Karpas-422 (cell line): ENCODE measurements around the gene COL2A1. TPM values are rescaled to one million over a fixed set of nuclear protein-coding genes. Genes with fewer than 3 reads are reported as not detected.

Experiments used
- DNase-seq: peaks from one replicate; pipeline ENCODE4 v3.0.0-alpha.2; 2015
- H2AFZ ChIP-seq: fragments of 200-600 bp; sonication (generic); 2 replicates; pipeline ENCODE4 v1.6.1; 2014; ENCODE audit warnings: antibody characterized with exemption, low read length, mixed read lengths
- H3K27ac ChIP-seq: fragments of 200-600 bp; sonication (generic); 2 replicates; pipeline ENCODE4 v1.5.1; 2014; ENCODE audit warnings: mild to moderate bottlenecking, low read length, moderate library complexity
- H3K27me3 ChIP-seq: fragments of 200-600 bp; sonication (generic); 2 replicates; pipeline ENCODE4 v1.6.1; 2014; ENCODE audit warnings: low read length, mixed read lengths
- H3K36me3 ChIP-seq: fragments of 200-600 bp; sonication (generic); 2 replicates; pipeline ENCODE4 v1.6.1; 2014; ENCODE audit warnings: low read length, mixed read lengths; ENCODE audit not compliant: insufficient read depth
- H3K4me1 ChIP-seq: fragments of 200-600 bp; sonication (generic); 2 replicates; pipeline ENCODE4 v1.6.1; 2014; ENCODE audit warnings: mild to moderate bottlenecking, low read length, mixed read lengths
- H3K4me2 ChIP-seq: fragments of 200-600 bp; sonication (generic); 2 replicates; pipeline ENCODE4 v1.6.1; 2014; ENCODE audit warnings: low read length, low read depth, mild to moderate bottlenecking; ENCODE audit not compliant: poor library complexity, severe bottlenecking
- H3K4me3 ChIP-seq: fragments of 200-600 bp; sonication (generic); 2 replicates; pipeline ENCODE4 v1.5.1; 2014; ENCODE audit warnings: mild to moderate bottlenecking, antibody characterized with exemption, low read length, mixed read lengths
- H3K79me2 ChIP-seq: fragments of 200-600 bp; sonication (generic); 2 replicates; pipeline ENCODE4 v1.6.1; 2014; ENCODE audit warnings: mild to moderate bottlenecking, low read length, mixed read lengths
- H3K9ac ChIP-seq: fragments of 200-600 bp; sonication (generic); 2 replicates; pipeline ENCODE4 v1.6.0; 2014; ENCODE audit warnings: low read length
- H3K9me2 ChIP-seq: fragments of 200-600 bp; sonication (generic), shearing (Covaris generic); replicated peaks from 2 replicates; pipeline ENCODE4 v1.6.0; 2014; ENCODE audit warnings: mild to moderate bottlenecking, low read length, moderate library complexity; ENCODE audit not compliant: insufficient read depth
- H3K9me3 ChIP-seq: fragments of 300-700, 200-600 bp; sonication (generic); 2 replicates; pipeline ENCODE4 v1.6.1; 2014; ENCODE audit warnings: low read length, mixed read lengths
- H4K20me1 ChIP-seq: fragments of 200-600 bp; sonication (generic); 2 replicates; pipeline ENCODE4 v1.6.1; 2014; ENCODE audit warnings: mild to moderate bottlenecking, antibody characterized with exemption, low read length, low read depth; ENCODE audit not compliant: insufficient read depth
- total RNA-seq: library from RNA; depleted of rRNA; stranded (reverse); fragments of >200 nt; shearing (Covaris generic); gene quantifications from 2 replicates; pipeline ENCODE4 v1.2.3, GENCODE V29; 2014; ENCODE audit warnings: low replicate concordance

Gene COL2A1
- total RNA-seq, 1 experiment from 2014 or later = not detected

GRCh38 chr12:48013287-48013686, 9.0 kb upstream of the COL2A1 start:
- DNase-seq = no peak
- Histone ChIP-seq H3K79me2 (no peaks in the 10 kb centered on the region), H3K4me3 (no peak overlapping the region), H3K9me3 (no peaks in the 10 kb centered on the region), H3K36me3 (no peaks in the 10 kb centered on the region), H3K9me2 (no peaks in the 10 kb centered on the region), H3K4me2 (no peak overlapping the region), H4K20me1 (no peaks in the 10 kb centered on the region), H2AFZ (no peak overlapping the region), H3K9ac (no peak overlapping the region), H3K27ac (no peak overlapping the region), H3K4me1 (no peaks in the 10 kb centered on the region), H3K27me3 (no peaks in the 10 kb centered on the region)

- Histone ChIP-seq H3K9ac (no peak overlapping the region), H3K4me2 (no peak overlapping the region), H3K9me3 (no peaks in the 10 kb centered on the region), H2AFZ (no peak overlapping the region), H3K79me2 (no peaks in the 10 kb centered on the region), H3K4me3 (no peak overlapping the region), H3K9me2 (no peaks in the 10 kb centered on the region), H4K20me1 (no peaks in the 10 kb centered on the region), H3K27me3 (no peaks in the 10 kb centered on the region), H3K27ac (no peak overlapping the region), H3K4me1 (no peaks in the 10 kb centered on the region), H3K36me3 (no peaks in the 10 kb centered on the region)
- no peak for DNase-seq
Measured at GRCh38 chr12:48012070-48012469, 7.8 kb upstream of the COL2A1 start.

- H3K36me3 ChIP-seq = no peaks in the 10 kb centered on the region
- H3K9ac ChIP-seq = no peak overlapping the region
- no peak overlapping the region for H2AFZ ChIP-seq
- H3K4me2 ChIP-seq = no peak overlapping the region
- no peaks in the 10 kb centered on the region for H3K4me1 ChIP-seq
- no peak for DNase-seq
- H3K27me3 ChIP-seq = no peaks in the 10 kb centered on the region
- no peaks in the 10 kb centered on the region for H4K20me1 ChIP-seq
- H3K4me3 ChIP-seq = no peak overlapping the region
- no peaks in the 10 kb centered on the region for H3K9me2 ChIP-seq
- H3K27ac ChIP-seq = no peak overlapping the region
- H3K9me3 ChIP-seq = no peaks in the 10 kb centered on the region
- no peaks in the 10 kb centered on the region for H3K79me2 ChIP-seq
Measured at GRCh38 chr12:48010366-48010970, 6.2 kb upstream of the COL2A1 start.

GRCh38 chr12:48009471-48009870, 5.2 kb upstream of the COL2A1 start:
- Histone ChIP-seq H3K9ac (no peak overlapping the region), H3K4me3 (no peak overlapping the region), H4K20me1 (no peaks in the 10 kb centered on the region), H3K36me3 (no peaks in the 10 kb centered on the region), H3K4me1 (no peaks in the 10 kb centered on the region), H3K27ac (no peak overlapping the region), H3K79me2 (no peaks in the 10 kb centered on the region), H2AFZ (no peak overlapping the region), H3K4me2 (no peak overlapping the region), H3K9me2 (no peaks in the 10 kb centered on the region), H3K27me3 (no peaks in the 10 kb centered on the region), H3K9me3 (no peaks in the 10 kb centered on the region)
- DNase-seq = no peak

- Histone ChIP-seq H3K4me2 (no peak overlapping the region), H3K4me3 (no peak overlapping the region), H2AFZ (no peak overlapping the region), H3K4me1 (no peaks in the 10 kb centered on the region), H3K36me3 (no peaks in the 10 kb centered on the region), H3K79me2 (no peaks in the 10 kb centered on the region), H3K27me3 (no peaks in the 10 kb centered on the region), H3K9me2 (no peaks in the 10 kb centered on the region), H3K9me3 (no peaks in the 10 kb centered on the region), H4K20me1 (no peaks in the 10 kb centered on the region), H3K9ac (no peak overlapping the region), H3K27ac (no peak overlapping the region)
- no peak for DNase-seq
Measured at GRCh38 chr12:48008950-48009349, 4.7 kb upstream of the COL2A1 start.

GRCh38 chr12:48008349-48008748, 4.1 kb upstream of the COL2A1 start:
- Histone ChIP-seq H3K9me3 (no peaks in the 10 kb centered on the region), H3K4me1 (no peaks in the 10 kb centered on the region), H2AFZ (no peak overlapping the region), H3K79me2 (no peaks in the 10 kb centered on the region), H3K36me3 (no peaks in the 10 kb centered on the region), H3K4me2 (no peak overlapping the region), H3K27me3 (no peaks in the 10 kb centered on the region), H4K20me1 (no peaks in the 10 kb centered on the region), H3K9me2 (no peaks in the 10 kb centered on the region), H3K27ac (no peak overlapping the region), H3K9ac (no peak overlapping the region), H3K4me3 (no peak overlapping the region)
- no peak for DNase-seq

GRCh38 chr12:48007206-48007605, 2.9 kb upstream of the COL2A1 start:
- Histone ChIP-seq H3K9ac (no peak overlapping the region), H3K36me3 (no peaks in the 10 kb centered on the region), H3K27me3 (no peaks in the 10 kb centered on the region), H3K4me2 (no peak overlapping the region), H3K9me3 (no peaks in the 10 kb centered on the region), H4K20me1 (no peaks in the 10 kb centered on the region), H2AFZ (no peak overlapping the region), H3K9me2 (no peaks in the 10 kb centered on the region), H3K4me3 (no peak overlapping the region), H3K79me2 (no peaks in the 10 kb centered on the region), H3K27ac (no peak overlapping the region), H3K4me1 (no peaks in the 10 kb centered on the region)
- no peak for DNase-seq

GRCh38 chr12:48005750-48006021, 1.4 kb upstream of the COL2A1 start:
- no peaks in the 10 kb centered on the region for H3K79me2 ChIP-seq
- no peaks in the 10 kb centered on the region for H3K36me3 ChIP-seq
- no peaks in the 10 kb centered on the region for H4K20me1 ChIP-seq
- no peak overlapping the region for H2AFZ ChIP-seq
- DNase-seq = no peak
- no peaks in the 10 kb centered on the region for H3K9me3 ChIP-seq
- H3K27ac ChIP-seq = no peak overlapping the region
- H3K4me1 ChIP-seq = no peaks in the 10 kb centered on the region
- no peak overlapping the region for H3K4me2 ChIP-seq
- no peak overlapping the region for H3K9ac ChIP-seq
- no peaks in the 10 kb centered on the region for H3K27me3 ChIP-seq
- no peak overlapping the region for H3K4me3 ChIP-seq
- H3K9me2 ChIP-seq = no peaks in the 10 kb centered on the region
